Vagina (tissue), 2 donors: Measurements from ENCODE around the gene EPG5.

Source experiments
- CTCF ChIP-seq, 3 experiments: fragments of 450-650 bp in 2 of 3; fragments of 200-600 bp in 1 of 3; sonication (generic) in 1 of 3; IDR thresholded peaks; one replicate each; pipeline ENCODE4 v1.5.1; 2017 to 2019; ENCODE audit warnings: antibody characterized with exemption in 3 of 3, mild to moderate bottlenecking in 2 of 3, moderate library complexity in 2 of 3
- POLR2A ChIP-seq, 2 donors: fragments of 450-650 bp; IDR thresholded peaks; one replicate each; pipeline ENCODE4 v1.6.1; 2017; ENCODE audit warnings: antibody characterized with exemption in 2 of 2, mild to moderate bottlenecking in 2 of 2, moderate library complexity in 2 of 2
- POLR2AphosphoS5 ChIP-seq, 2 donors: sonication (generic); formaldehyde crosslinking; IDR thresholded peaks; one replicate each; pipeline ENCODE4 v1.9.0; 2017; ENCODE audit warnings: antibody characterized with exemption in 2 of 2, mild to moderate bottlenecking in 2 of 2, low read depth in 1 of 2; ENCODE audit not compliant: insufficient read depth in 1 of 2

DNA sequence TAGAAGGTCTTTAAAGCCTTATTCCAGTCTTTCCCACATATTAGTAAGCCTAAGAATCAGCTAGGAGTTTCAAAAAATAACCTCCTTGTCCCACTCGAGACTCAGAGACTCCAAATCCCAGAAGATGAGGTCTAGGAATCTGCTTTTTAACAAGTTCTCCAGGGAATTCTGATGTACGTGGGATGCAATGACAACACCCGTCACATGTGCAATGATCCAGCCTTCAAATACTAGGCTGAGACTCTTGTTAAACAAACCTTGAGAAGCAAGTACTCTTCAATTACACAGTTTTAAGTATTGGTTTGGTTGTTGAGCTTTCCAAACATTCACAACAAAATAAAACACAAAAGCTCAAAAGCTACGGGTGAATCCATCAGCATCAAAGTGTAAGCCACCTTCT, 53.9 kb downstream of the EPG5 start:
- TF ChIP-seq POLR2A (IDR thresholded peaks at IDR 0.05) (no peak), CTCF (IDR thresholded peaks at IDR 0.05) (no peak), POLR2AphosphoS5 (IDR thresholded peaks at IDR 0.05; ENCODE audit: insufficient read depth in 1 of 2, low read depth in 1 of 2) (no peak)
